PFSK-1 (cell line): ENCODE results near the gene C1orf210.

ENCODE experiments used
- POLR2AphosphoS5 ChIP-seq: IDR thresholded peaks from 2 replicates; pipeline ENCODE4 v1.6.1; 2012; ENCODE audit warnings: low read depth, mild to moderate bottlenecking, control low read depth, low read length, moderate library complexity
- REST ChIP-seq, 2 experiments: IDR thresholded peaks; 2 replicates each; pipeline versions ENCODE4 v1.6.1 to v1.8.0; 2011 to 2012; ENCODE audit warnings: low read depth in 2 of 2, low read length in 2 of 2, control low read depth in 1 of 2, inconsistent platforms in 1 of 2, mild to moderate bottlenecking in 1 of 2, moderate library complexity in 1 of 2; ENCODE audit not compliant: insufficient read depth in 1 of 2
- SIN3A ChIP-seq: IDR thresholded peaks from 2 replicates; pipeline ENCODE4 v1.6.1; 2012; ENCODE audit warnings: mild to moderate bottlenecking, low read length, moderate library complexity, borderline replicate concordance; ENCODE audit not compliant: insufficient read depth
- TAF1 ChIP-seq: IDR thresholded peaks from 2 replicates; pipeline ENCODE4 v1.6.1; 2012; ENCODE audit warnings: low read length, control low read depth, borderline replicate concordance; ENCODE audit not compliant: insufficient read depth

GRCh38 chr1:43256675-43257570 is 28.5 kb downstream of the C1orf210 start:
- TF ChIP-seq TAF1, result no peak
- no peak for TF ChIP-seq REST (IDR thresholded peaks at IDR 0.05; ENCODE audit: insufficient read depth in 1 of 2, low read depth in 2 of 2, low read length in 2 of 2)
- TF ChIP-seq POLR2AphosphoS5, result no peak
- TF ChIP-seq SIN3A, result no peak
